HG03520 (cell line): ENCODE data around the gene KCNJ9.

ENCODE experiments used
- ATAC-seq: cut with Tn5 transposase; IDR thresholded peaks from one replicate; pipeline ENCODE4 v1.9.1; 2021; ENCODE audit warnings: mild to moderate bottlenecking, moderate library complexity; ENCODE audit not compliant: unreplicated experiment

KCNJ9 gene

DNA sequence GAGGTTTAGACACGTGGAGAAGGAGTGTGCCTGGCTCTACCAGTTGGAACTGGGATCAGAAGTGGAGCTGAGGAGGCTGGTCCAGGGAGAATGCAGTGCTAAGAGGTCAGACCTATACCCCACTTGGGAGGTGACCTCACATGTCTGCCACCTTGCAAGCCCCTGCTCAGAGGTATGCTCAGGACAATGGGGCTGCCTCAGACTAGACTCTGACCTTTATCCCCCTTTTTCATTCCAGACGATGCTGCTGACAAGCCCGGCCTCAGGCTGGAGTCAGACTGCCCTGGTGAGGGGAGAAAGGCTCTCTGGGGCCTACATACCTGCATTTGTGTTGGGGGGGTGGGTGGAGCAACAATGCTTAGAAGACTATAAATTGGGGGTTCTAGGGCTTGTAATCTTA lies 16.6 kb upstream of the KCNJ9 start:
- ATAC-seq, result no peak

DNA sequence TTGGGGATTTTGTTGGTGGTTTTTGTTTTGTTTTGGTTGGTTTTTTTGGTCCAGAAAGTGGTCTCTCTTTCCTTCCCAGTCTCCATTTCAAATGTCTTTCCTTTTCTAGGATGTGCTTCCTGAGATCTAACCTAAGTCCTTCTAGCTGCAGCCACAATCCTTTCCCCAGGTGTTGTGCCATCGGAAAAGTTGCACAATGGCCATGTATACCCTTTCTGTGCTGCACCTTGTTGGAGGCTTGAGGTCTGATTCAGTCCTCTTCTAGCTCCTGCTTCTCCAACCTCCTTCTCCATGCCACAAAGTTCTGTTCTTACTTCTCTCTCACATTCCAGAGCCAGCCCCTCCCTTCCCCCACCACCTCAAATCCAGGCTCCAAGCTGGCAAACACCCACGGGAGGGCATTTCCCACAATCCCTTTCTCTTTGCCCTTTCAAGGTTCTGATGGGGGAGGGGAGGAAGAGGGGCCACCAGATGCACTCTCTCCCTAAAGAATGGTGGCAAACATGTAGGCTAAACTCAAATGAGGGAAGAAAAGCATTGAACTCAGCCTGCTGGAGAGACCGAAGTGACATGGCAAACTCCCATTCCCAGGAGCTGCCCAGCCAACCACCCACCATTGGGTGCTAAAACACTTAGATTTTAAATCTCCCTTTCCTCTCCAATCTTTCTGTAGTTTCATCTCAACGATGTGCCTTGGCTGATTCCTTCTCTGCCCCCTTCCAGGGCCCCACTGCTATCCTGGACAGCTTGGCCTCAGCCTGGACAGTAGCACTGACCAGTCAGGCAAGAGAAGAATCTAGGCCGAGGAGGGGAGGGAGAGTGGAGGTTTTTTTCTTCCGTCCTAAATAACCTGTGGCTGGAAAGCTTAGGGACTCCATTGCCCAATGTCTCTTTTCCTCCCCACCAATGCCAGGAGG lies 14.3 kb upstream of the KCNJ9 start:
- no peak for ATAC-seq

DNA sequence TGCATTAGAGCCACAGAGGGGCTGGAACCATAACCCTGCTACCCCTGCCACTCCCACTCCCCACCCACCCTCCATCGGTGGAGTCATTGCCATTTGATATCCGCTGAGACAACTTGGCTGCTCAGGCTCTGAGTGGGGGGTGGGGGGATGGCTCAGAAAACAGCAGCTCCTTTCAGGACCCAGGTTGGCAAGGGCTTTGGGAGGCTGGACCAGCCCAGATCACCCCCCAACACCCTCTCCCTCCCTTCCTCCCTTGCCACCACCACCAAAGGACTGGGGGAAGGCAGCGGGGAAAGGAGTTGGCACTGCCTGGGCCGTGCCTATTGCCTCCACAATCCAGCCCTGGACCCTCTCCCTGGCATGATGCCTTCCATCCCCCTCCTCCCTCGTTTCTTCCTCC lies 13.1 kb upstream of the KCNJ9 start:
- no peak for ATAC-seq

DNA sequence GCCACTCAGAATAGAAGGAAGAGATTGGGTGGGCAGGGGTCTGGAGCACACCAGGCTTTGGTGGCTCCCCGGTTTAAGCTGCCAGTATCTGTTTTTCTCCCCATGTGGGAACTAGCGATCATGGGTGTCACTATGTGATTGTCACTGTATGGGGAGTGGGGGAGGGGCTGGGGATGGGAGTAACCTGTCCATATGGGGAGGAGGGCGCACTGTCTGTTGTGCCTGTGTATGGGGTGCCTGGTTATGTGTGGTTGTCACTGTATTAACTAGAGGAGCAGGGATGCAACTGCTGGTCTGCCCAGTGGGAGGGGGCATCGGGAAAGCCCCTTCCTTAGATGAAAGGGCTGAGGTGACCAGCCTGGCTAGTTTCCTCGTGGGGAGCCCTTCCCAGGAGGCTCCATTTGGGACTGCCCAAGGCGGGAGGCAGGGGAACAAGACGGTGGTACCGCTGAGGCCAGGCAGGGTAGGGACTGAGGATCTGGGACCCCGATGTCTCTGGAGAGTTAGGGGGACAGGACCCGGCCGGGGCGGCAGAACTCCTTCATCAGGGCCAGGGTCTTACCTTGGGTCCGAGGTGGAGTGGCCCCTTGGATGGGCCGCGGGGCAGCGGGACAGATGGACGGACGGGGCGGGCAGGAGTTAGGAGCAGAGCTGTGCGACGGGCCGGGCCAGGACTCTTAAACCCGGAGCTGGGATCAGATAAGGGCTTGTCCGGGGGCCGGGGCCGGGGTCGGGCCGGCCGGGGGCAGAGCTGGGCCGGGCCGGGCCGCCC lies 11.7 kb upstream of the KCNJ9 start, which contains the start of gene KCNJ10:
TSS of gene KCNJ10 (minus strand) at position 701 of the 772 bp plus-strand sequence. CDS start 27,628 bp downstream, outside the sequence.
- no peak for ATAC-seq

DNA sequence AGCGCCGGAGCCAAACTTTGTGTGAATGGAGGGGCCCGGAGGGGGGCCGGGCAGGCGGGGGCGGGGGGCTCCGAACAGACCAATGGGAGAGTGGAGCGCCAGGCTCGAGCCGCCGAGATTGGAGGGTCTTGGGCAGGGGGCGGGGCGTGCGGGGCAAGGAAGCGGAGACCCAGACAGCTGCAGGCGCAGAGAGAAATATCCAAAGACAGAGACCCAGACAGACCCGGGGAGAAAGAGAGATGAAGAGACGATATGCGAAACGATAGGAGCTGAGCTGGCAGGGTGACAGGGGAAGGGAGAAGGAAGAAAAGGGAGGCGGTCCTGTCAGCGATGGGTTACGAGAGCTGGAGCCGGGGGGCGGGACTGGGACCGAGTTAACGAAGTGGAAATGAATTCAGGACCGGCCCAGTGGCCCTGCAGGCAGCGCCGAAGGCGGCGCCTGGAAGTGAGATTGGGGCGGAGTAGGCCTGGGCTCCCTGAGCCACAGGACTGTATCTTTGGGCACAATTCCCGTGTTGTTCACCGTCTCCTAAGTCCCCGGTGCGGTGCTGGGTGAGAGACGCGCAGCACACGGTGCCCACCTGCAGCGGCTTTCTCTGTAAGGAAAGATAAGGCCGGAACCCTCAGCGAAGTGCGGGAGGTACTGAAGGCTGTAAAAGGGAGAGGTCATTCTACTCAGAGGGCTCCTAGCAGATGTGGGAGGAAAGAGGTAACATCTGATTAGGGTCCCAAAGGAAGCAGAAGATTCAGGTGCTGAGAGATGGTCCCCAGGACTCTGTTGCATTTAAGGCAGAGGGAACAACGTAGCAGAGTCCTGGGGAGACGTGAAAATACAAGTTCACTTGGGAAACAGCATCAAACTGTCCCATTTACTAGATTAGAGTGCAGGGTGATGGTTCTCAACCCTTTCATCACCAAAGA lies 10.8 kb upstream of the KCNJ9 start:
- no peak for ATAC-seq

DNA sequence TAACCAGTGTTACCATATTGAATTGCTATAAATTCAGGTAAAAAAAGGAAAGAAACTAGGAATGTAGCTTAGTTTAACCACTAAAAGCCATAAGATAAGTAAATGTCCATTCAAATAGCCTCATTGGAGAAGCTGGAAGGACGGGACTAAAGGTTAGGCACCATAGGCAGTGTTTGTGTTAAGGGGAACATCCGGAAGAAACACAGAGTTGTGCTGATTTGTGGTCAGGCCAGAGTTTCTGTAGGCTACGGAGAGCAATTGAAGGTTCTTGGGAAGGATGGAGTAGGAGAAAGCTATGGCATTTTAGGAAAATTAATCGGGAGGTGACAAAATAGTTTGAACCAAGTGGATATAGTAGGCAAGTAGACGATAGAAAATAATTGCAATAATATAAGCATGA lies 10.0 kb upstream of the KCNJ9 start:
- ATAC-seq, result no peak

DNA sequence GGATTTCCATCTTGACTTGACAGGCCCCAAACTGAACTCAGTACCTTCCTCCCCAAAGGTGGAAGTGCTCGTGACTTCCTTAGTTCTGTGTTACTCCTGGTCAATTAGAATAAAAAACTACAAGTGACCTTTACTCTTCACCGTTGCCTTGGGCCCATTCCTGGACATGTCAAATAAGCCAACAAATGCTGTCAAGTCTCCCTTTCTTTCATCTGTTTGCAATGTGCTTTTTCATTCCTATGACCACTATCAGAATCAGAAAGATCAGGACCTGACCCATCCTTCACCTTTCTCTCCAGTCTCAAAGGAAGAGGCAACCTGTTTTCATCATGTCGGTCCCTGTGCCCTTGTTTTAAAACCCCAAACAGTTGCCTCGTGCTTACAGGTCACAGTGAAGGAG lies 6.5 kb upstream of the KCNJ9 start:
- ATAC-seq, result no peak

DNA sequence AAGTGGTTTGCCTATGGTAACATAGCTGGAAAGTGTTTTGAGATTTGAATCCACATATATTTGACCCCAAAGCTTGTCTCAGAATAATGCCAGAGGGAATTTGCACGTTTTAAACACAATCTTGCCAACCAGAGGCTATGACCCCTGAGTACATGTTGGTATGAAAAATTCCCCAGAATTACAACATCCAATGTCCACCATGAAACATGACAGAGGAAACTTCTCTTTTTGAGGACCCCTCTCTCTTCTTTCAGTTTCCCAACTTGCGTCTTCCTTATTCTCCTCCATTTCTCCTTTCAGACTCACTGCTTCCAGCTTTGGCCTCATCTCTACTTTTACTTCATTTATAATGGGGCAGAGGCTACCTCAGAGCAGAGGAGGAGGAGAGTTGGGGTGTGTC lies 5.5 kb upstream of the KCNJ9 start:
- ATAC-seq, result no peak

DNA sequence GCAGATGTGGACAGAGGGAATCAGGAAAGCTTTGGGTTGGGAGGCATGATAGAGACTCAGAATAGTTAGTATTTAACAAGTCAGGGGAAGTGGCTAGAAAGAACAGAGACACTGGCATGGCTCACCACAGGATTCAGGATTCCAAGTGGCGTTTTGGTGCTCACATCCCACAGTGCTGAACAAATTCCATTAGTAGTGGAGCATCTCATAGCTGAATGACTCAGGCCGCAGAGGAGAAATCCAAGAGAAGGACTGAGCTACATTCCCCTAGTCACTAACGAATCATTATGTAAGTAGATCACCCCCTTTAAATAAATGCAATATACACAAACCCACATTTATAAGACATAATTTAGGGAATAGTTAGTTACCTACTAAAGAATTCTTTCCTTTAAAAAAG lies 5.0 kb upstream of the KCNJ9 start:
- ATAC-seq, result no peak

DNA sequence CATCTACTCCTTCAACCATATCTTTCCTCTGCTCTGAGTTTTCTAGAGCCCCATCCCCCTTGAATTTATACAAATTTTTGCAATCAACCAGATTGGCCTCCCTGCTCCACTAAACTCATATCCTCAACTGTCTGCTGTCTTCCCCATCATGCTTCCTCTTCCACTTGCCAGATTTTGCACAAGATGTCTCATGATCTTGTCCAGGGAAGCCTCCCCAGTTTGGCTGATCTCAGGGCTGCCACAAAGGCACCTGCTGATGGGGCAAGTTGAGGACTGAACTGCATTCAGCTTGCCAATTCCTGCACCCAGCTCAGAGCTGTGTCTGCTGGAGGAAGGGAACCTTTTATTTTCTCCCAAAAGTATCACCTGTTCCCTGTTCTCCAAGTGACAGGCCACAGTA lies 3.9 kb upstream of the KCNJ9 start:
- no peak for ATAC-seq

DNA sequence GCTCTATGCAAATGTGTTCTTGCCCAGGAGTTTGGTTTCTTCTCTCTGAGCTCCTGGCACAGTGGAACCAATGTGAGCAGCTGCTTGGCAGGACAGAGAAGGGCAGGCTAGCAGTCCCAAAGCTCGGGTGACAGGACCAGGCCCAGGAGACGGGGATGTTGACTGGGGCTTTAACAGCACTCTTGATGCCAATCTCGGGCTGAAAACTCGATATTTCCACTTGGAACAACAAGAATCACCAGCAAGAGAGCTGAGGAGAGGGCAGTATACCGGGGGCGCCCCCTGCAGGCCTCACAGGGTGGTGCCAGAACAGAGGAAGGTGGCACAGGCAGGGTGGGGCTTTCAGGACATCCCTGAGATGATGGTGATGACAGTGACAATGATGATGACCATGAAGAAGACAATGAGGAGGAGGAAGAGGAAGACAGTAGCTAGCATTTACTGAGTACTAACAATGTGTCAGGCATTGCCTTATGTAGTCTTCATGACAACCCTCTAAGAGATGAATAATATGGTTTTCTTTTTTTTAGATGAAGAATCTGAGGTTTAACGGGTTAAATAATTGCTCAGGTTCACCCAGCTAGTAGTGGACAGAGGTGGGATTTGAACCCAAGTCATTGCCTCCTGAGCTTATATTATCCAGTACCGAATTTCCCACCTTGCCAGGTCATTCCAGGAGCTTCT lies 2.7 kb upstream of the KCNJ9 start:
- ATAC-seq, result peak; percentile 44

DNA sequence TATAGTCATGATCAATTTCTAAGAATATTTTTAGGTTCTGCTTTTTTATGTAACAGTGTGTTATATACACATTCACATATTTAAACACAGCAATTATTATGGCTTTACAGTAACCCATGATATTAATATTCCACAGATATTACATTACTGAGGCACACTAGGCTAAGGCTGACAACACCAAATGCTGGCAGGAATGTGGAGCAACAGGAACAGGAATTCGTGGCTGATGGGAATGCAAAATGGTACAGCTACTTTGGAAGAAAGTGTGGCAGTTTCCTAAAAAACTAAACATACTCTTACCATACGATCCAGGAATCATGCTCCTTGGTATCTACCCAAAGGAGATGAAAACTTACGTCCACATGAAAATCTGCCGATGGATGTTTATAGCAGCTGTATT lies 1.9 kb upstream of the KCNJ9 start:
- ATAC-seq, result no peak

DNA sequence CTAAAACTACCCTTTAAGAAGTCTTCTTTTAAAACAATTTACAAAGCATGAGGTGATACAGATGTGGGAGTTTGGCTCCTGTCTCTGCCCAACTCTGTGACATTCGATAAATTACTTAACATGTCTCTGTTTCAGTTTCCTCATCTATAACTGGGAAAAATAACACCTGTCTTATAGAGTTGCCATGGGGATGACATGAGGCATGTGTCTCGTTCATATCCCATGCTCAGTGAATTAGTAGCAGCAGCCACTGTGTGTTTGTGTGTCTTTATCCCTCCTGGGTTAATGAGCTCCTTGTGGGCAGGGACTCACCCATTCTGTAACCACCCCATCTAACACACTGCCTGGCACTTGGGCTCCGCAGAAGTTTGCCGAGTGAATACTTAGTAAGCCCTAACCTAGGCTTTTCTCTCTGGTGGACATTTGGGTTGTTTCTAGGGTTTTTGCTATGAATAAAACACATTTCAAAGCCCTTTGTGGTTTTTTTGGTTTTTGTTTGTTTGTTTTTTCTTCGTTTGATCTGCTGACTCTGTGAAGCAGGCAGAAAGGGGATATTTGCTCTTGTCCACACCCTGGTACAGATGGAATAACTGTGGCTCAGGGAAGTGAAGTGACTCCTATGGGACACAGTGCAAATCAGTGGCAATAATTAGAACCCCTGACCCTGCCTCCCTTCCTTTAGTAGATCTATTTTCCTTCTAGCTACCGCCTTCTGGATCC lies 797 bp upstream of the KCNJ9 start:
- ATAC-seq, result no peak

DNA sequence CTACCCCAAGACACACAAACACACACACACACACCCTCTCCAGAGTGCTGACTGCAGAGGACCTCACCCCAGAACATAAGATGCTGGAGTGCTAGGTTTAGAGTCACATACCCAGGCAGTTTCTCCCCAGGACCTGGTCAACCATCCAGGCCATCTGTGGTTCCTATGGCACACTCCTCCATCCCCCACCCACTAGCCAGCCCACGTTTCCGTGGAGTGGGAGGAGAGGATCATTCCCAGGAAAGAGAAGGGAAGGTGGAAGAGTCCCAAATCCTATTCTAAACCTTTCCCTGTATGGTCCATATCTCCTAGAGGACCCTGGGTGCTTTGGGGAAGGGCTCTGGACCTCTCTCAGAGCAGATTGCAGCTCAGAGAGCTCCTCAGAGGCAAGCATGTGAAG lies 1.1 kb downstream of the KCNJ9 start:
- ATAC-seq, result no peak

DNA sequence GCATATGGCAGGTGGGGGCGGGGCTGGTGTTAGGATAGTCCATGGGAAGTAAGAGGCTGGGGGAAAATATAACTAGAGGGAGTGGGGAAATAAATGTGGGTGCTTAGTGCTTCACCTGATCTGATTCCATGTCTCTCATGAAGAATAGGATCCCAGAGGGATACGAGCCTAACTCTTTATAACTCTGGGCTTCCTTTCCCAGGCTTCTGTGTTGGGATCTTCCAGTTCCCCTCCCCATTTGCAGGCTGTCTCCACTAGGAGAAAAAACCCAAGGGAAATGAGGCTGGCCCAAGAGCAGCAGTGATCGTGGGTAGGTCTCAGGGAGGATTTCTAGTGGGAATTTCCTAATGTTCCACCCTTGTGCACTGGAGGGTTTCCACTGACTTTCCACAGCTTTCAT lies 1.6 kb downstream of the KCNJ9 start:
- no peak for ATAC-seq

DNA sequence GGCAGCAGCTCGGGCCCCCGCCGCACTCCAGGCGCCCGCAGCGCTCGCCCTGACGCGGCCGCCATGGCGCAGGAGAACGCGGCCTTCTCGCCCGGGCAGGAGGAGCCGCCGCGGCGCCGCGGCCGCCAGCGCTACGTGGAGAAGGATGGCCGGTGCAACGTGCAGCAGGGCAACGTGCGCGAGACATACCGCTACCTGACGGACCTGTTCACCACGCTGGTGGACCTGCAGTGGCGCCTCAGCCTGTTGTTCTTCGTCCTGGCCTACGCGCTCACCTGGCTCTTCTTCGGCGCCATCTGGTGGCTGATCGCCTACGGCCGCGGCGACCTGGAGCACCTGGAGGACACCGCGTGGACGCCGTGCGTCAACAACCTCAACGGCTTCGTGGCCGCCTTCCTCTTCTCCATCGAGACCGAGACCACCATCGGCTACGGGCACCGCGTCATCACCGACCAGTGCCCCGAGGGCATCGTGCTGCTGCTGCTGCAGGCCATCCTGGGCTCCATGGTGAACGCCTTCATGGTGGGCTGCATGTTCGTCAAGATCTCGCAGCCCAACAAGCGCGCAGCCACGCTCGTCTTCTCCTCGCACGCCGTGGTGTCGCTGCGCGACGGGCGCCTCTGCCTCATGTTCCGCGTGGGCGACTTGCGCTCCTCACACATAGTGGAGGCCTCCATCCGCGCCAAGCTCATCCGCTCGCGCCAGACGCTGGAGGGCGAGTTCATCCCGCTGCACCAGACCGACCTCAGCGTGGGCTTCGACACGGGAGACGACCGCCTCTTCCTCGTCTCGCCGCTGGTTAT lies 2.8 kb downstream of the KCNJ9 start:
- ATAC-seq, result no peak

DNA sequence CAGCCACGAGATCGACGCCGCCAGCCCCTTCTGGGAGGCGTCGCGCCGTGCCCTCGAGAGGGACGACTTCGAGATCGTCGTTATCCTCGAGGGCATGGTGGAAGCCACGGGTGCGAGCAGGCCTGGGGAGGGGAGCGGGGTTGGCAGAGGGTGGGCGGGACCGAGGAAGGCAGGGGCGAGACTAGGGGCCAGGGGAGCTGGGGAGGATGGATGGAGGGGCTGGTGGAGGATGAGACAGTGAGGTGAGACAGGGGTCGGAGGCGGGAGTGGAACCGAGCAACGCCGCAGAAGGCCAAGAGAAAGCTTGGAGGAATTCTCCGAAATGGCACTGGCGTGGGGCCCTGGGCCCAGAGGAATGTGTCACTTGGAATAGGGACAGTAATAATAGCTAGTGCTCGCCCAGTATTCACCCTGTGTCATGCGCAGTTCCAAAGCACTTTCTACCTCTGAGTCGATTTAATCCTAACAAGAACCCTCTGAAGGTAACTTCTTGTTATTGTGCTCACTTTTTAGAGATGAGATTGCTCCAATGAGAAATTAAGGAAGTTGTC lies 3.5 kb downstream of the KCNJ9 start:
- ATAC-seq, result no peak

DNA sequence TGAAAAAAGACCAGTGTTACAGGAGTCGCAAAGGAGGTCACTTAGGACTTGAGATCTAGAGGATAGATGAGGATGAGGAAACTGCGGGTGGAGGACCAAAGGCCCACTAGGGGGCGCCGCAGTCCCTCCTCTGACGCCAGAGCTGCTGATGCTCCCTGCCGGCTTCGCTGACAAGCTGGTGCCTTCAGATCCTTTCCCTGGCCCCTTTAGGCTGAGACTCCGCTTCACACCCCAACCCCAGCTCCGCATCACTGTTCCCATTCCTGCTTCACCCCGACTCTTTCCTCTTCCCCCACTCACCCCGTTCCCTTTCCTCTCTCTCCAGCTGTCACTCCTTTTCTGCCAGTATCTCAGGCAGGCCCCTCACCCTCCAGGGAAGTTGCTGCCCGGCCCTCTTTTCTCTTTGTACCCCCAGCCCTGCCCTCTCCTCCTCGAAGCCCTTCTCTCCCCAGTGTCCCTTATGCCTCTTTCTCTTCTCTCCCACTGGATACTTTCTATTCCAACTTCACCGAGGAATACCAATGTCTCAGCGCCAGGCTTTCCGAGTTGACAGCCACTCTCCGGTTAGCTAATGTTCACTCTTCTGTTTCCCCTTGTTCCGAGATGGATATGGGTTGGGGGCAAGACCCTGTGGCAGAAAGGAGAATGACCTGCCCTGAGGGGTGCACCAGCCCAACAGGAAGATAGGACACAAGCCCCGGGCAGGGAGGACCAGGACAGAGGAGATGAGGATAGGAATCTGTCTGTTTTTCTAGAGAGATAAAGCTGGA lies 4.5 kb downstream of the KCNJ9 start:
- peak; percentile 53 for ATAC-seq
